ENCODE data around the gene SH2D3C. TPM values are rescaled to one million over a fixed set of nuclear protein-coding genes. Genes with fewer than 3 reads are reported as not detected.
A peak's percentile ranks its signal among the peaks of the same experiment; 100 is the strongest.

SH2D3C gene
- total and polyA plus RNA-seq, 9 of the 15 experiments (the other 6 are each of a cell fraction or from before 2014, with no cell fraction given) = 0.03 to 1.2 (median 0.22) TPM; not detected in 1

GRCh38 chr9:127785023-127785932 is 6.8 kb upstream of the SH2D3C start (continued):
- peak; percentile 25 for TF ChIP-seq FIP1L1 (IDR thresholded peaks at IDR 0.05; ENCODE audit: low read depth, low read length, poor library complexity, severe bottlenecking)
- TF ChIP-seq, protein P1, sequence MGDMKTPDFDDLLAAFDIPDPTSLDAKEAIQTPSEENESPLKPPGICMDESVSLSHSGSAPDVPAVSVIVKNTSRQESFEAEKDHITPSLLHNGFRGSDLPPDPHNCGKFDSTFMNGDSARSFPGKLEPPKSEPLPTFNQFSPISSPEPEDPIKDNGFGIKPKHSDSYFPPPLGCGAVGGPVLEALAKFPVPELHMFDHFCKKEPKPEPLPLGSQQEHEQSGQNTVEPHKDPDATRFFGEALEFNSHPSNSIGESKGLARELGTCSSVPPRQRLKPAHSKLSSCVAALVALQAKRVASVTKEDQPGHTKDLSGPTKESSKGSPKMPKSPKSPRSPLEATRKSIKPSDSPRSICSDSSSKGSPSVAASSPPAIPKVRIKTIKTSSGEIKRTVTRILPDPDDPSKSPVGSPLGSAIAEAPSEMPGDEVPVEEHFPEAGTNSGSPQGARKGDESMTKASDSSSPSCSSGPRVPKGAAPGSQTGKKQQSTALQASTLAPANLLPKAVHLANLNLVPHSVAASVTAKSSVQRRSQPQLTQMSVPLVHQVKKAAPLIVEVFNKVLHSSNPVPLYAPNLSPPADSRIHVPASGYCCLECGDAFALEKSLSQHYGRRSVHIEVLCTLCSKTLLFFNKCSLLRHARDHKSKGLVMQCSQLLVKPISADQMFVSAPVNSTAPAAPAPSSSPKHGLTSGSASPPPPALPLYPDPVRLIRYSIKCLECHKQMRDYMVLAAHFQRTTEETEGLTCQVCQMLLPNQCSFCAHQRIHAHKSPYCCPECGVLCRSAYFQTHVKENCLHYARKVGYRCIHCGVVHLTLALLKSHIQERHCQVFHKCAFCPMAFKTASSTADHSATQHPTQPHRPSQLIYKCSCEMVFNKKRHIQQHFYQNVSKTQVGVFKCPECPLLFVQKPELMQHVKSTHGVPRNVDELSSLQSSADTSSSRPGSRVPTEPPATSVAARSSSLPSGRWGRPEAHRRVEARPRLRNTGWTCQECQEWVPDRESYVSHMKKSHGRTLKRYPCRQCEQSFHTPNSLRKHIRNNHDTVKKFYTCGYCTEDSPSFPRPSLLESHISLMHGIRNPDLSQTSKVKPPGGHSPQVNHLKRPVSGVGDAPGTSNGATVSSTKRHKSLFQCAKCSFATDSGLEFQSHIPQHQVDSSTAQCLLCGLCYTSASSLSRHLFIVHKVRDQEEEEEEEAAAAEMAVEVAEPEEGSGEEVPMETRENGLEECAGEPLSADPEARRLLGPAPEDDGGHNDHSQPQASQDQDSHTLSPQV (IDR thresholded peaks at IDR 0.05) = peak; percentile 40; the same call in 1 of the 2 replicates
- TF ChIP-seq ZNF764 (CRISPR knock-in tag; IDR thresholded peaks at IDR 0.05; ENCODE audit: low read depth) = no peak
- TF ChIP-seq, protein P2, sequence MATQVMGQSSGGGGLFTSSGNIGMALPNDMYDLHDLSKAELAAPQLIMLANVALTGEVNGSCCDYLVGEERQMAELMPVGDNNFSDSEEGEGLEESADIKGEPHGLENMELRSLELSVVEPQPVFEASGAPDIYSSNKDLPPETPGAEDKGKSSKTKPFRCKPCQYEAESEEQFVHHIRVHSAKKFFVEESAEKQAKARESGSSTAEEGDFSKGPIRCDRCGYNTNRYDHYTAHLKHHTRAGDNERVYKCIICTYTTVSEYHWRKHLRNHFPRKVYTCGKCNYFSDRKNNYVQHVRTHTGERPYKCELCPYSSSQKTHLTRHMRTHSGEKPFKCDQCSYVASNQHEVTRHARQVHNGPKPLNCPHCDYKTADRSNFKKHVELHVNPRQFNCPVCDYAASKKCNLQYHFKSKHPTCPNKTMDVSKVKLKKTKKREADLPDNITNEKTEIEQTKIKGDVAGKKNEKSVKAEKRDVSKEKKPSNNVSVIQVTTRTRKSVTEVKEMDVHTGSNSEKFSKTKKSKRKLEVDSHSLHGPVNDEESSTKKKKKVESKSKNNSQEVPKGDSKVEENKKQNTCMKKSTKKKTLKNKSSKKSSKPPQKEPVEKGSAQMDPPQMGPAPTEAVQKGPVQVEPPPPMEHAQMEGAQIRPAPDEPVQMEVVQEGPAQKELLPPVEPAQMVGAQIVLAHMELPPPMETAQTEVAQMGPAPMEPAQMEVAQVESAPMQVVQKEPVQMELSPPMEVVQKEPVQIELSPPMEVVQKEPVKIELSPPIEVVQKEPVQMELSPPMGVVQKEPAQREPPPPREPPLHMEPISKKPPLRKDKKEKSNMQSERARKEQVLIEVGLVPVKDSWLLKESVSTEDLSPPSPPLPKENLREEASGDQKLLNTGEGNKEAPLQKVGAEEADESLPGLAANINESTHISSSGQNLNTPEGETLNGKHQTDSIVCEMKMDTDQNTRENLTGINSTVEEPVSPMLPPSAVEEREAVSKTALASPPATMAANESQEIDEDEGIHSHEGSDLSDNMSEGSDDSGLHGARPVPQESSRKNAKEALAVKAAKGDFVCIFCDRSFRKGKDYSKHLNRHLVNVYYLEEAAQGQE (IDR thresholded peaks at IDR 0.05; ENCODE audit: borderline replicate concordance) = peak; percentile 85
- TF ChIP-seq, protein P2 (CRISPR knock-in tag; IDR thresholded peaks at IDR 0.05; ENCODE audit: low read depth) = no peak
- TF ChIP-seq RUNX1 (IDR thresholded peaks at IDR 0.05; ENCODE audit: low read depth) = no peak
- TF ChIP-seq, protein P3, sequence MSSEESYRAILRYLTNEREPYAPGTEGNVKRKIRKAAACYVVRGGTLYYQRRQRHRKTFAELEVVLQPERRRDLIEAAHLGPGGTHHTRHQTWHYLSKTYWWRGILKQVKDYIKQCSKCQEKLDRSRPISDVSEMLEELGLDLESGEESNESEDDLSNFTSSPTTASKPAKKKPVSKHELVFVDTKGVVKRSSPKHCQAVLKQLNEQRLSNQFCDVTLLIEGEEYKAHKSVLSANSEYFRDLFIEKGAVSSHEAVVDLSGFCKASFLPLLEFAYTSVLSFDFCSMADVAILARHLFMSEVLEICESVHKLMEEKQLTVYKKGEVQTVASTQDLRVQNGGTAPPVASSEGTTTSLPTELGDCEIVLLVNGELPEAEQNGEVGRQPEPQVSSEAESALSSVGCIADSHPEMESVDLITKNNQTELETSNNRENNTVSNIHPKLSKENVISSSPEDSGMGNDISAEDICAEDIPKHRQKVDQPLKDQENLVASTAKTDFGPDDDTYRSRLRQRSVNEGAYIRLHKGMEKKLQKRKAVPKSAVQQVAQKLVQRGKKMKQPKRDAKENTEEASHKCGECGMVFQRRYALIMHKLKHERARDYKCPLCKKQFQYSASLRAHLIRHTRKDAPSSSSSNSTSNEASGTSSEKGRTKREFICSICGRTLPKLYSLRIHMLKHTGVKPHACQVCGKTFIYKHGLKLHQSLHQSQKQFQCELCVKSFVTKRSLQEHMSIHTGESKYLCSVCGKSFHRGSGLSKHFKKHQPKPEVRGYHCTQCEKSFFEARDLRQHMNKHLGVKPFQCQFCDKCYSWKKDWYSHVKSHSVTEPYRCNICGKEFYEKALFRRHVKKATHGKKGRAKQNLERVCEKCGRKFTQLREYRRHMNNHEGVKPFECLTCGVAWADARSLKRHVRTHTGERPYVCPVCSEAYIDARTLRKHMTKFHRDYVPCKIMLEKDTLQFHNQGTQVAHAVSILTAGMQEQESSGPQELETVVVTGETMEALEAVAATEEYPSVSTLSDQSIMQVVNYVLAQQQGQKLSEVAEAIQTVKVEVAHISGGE (CRISPR knock-in tag; IDR thresholded peaks at IDR 0.05) = no peak
- peak; percentile 2 for TF ChIP-seq CHD4 (IDR thresholded peaks at IDR 0.05; ENCODE audit: insufficient read depth, insufficient replicate concordance, low read depth, low read length, poor library complexity, severe bottlenecking)
- TF ChIP-seq RBFOX2 (IDR thresholded peaks at IDR 0.05; ENCODE audit: low read depth, low read length) = 0 out of 2 replicates have a peak, but pooled peaks have one; percentile 25

All from K562 (cell line).